ENCODE measurements around the gene PREPL. TPM values are rescaled to one million over a fixed set of nuclear protein-coding genes. Genes with fewer than 3 reads are reported as not detected.

PREPL gene
- total and polyA plus RNA-seq, 9 of the 15 experiments (the other 6 are each of a cell fraction or from before 2014, with no cell fraction given), result 11.6 to 58.9 (median 27.2) TPM

GRCh38 chr2:44291281-44292248 lies 69.7 kb downstream of the PREPL start (continued):
- TF ChIP-seq, protein P1, sequence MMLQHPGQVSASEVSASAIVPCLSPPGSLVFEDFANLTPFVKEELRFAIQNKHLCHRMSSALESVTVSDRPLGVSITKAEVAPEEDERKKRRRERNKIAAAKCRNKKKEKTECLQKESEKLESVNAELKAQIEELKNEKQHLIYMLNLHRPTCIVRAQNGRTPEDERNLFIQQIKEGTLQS (IDR thresholded peaks at IDR 0.05), result no peak
- TF ChIP-seq, protein P1 (CRISPR knock-in tag; conservative IDR thresholded peaks at IDR 0.05), result no peak

DNA sequence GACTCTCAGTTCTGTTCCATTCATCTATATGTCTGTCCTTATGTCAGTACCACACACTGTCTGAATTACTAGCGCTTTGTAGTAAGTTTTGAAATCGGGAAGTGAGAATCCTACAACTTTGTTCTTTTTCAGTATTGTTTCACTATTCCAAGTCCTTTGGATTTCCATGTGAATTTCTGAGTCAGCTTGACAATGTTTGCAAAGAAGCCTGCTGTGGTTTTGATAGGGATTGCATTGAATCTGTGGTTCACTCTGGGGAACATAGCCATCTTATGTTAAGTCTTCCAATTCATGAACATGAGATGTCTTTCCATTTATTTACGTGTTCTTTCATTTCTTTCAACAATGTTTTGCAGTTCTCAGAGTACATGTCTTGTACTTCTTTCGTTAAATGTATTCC lies 71.0 kb downstream of the PREPL start:
- Histone ChIP-seq H3K79me2 (ENCODE audit: control insufficient read depth, insufficient read depth, low read length) (no peaks in the 10 kb centered on the region), H3K4me3 (no peak overlapping the region), H3K4me1 (replicated peaks in 1 of 2; ENCODE audit: control insufficient read depth in 2 of 2, insufficient read depth in 2 of 2, low read length in 2 of 2) (peaks cover 0 to 6% of the 10 kb centered on the region in 2 experiments; a peak in 1 of 5 replicates), H3K9me3 (replicated peaks; ENCODE audit: control insufficient read depth, insufficient read depth, low read depth, low read length) (no peaks in the 10 kb centered on the region), H3K27me3 (ENCODE audit: control insufficient read depth in 2 of 2, insufficient read depth in 2 of 2, low read length in 2 of 2) (peaks cover 22 to 42% of the 10 kb centered on the region in 2 experiments), H3K36me3 (ENCODE audit: control insufficient read depth, insufficient read depth, low read length) (no peaks in the 10 kb centered on the region), H4K20me1 (replicated peaks; ENCODE audit: control insufficient read depth, insufficient read depth, low read length) (no peaks in the 10 kb centered on the region), H3K4me2 (ENCODE audit: insufficient read depth, low read length) (no peak overlapping the region), H2AFZ (ENCODE audit: low read depth, low read length) (no peak overlapping the region), H3K9ac (ENCODE audit: insufficient read depth in 1 of 2, low read depth in 2 of 2, low read length in 2 of 2) (no peak overlapping the region), H3K9me1 (ENCODE audit: control insufficient read depth, insufficient read depth, low read length) (no peaks in the 10 kb centered on the region), H3K27ac (ENCODE audit: extremely low read depth, low read depth, low read length) (no peak overlapping the region)
- POLR2A ChIA-PET, result no interaction called here
- intact Hi-C loops (cut with micrococcal nuclease), result loop anchor here (2.0 to 5.0 kb wide), 2 partner anchors 48 to 245 kb away; no protein-coding TSS in a partner anchor
- BruUV-seq (replicated peaks), result no TSS peak
- no peak for DNase-seq (ENCODE audit: extremely low read depth in 1 of 4, low spot score in 3 of 4)
- WGBS (ENCODE audit: insufficient coverage, low coverage, missing lambda C conversion rate), result 23% methylated on average over 4 of the region's 4 CpGs
- in situ Hi-C loops (cut with MboI), result no loop called here
- CTCF ChIA-PET (ENCODE audit: low intra/inter-chr PET ratio), result interaction anchor here (0.9 to 2.6 kb wide), 2 partner anchors 203 to 246 kb away, joined by 4 to 13 read pairs; no protein-coding TSS in a partner anchor
- no peak for ATAC-seq
- FAIRE-seq, result no peak
- TF ChIP-seq RBM15 (IDR thresholded peaks at IDR 0.05; ENCODE audit: insufficient read depth, low read length) (no peak), ATF1 (CRISPR knock-in tag; IDR thresholded peaks at IDR 0.05) (no peak), ATF1 (tag; IDR thresholded peaks at IDR 0.05) (no peak), ZKSCAN1 (IDR thresholded peaks at IDR 0.05; ENCODE audit: low read depth, low read length) (no peak), BRCA1 (IDR thresholded peaks at IDR 0.05) (no peak), BRCA1 (CRISPR knock-in tag; IDR thresholded peaks at IDR 0.05) (no peak), POLR2B (IDR thresholded peaks at IDR 0.05; ENCODE audit: low read depth, partially characterized antibody) (no peak), JUND (IDR thresholded peaks at IDR 0.05; ENCODE audit: borderline replicate concordance, low read depth, low read length) (no peak), JUND (tag; IDR thresholded peaks at IDR 0.05; ENCODE audit: borderline replicate concordance, low read depth, low read length) (no peak), PRMT5 (CRISPR knock-in tag; IDR thresholded peaks at IDR 0.05) (no peak), ZNF717 (CRISPR knock-in tag; IDR thresholded peaks at IDR 0.05) (no peak)
- TF ChIP-seq, protein P2, sequence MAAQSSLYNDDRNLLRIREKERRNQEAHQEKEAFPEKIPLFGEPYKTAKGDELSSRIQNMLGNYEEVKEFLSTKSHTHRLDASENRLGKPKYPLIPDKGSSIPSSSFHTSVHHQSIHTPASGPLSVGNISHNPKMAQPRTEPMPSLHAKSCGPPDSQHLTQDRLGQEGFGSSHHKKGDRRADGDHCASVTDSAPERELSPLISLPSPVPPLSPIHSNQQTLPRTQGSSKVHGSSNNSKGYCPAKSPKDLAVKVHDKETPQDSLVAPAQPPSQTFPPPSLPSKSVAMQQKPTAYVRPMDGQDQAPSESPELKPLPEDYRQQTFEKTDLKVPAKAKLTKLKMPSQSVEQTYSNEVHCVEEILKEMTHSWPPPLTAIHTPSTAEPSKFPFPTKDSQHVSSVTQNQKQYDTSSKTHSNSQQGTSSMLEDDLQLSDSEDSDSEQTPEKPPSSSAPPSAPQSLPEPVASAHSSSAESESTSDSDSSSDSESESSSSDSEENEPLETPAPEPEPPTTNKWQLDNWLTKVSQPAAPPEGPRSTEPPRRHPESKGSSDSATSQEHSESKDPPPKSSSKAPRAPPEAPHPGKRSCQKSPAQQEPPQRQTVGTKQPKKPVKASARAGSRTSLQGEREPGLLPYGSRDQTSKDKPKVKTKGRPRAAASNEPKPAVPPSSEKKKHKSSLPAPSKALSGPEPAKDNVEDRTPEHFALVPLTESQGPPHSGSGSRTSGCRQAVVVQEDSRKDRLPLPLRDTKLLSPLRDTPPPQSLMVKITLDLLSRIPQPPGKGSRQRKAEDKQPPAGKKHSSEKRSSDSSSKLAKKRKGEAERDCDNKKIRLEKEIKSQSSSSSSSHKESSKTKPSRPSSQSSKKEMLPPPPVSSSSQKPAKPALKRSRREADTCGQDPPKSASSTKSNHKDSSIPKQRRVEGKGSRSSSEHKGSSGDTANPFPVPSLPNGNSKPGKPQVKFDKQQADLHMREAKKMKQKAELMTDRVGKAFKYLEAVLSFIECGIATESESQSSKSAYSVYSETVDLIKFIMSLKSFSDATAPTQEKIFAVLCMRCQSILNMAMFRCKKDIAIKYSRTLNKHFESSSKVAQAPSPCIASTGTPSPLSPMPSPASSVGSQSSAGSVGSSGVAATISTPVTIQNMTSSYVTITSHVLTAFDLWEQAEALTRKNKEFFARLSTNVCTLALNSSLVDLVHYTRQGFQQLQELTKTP (IDR thresholded peaks at IDR 0.05; ENCODE audit: low read depth in 1 of 2, partially characterized antibody in 2 of 2), result no peak

All from K562 (cell line).